HG03064 (cell line): ENCODE measurements around the gene TMEM273.

Experiments used
- ATAC-seq: cut with Tn5 transposase; IDR thresholded peaks from one replicate; pipeline ENCODE4 v1.9.1; 2021; ENCODE audit warnings: low read depth; ENCODE audit not compliant: unreplicated experiment

The TMEM273 gene

GRCh38 chr10:49166484-49167400, 21.4 kb downstream of the TMEM273 start:
- no peak for ATAC-seq

- no peak for ATAC-seq
Observed at GRCh38 chr10:49165821-49166483, 22.2 kb downstream of the TMEM273 start.

GRCh38 chr10:49165259-49165658, 22.9 kb downstream of the TMEM273 start:
- ATAC-seq, result no peak

GRCh38 chr10:49164559-49165188, 23.5 kb downstream of the TMEM273 start:
- no peak for ATAC-seq

- no peak for ATAC-seq
Observed at GRCh38 chr10:49163741-49164140, 24.4 kb downstream of the TMEM273 start.

- ATAC-seq, result no peak
Observed at GRCh38 chr10:49162761-49163310, 25.4 kb downstream of the TMEM273 start.

GRCh38 chr10:49162063-49162462, 26.1 kb downstream of the TMEM273 start:
- no peak for ATAC-seq

- ATAC-seq, result no peak
Observed at GRCh38 chr10:49161411-49161997, 26.7 kb downstream of the TMEM273 start.

GRCh38 chr10:49160814-49161213, 27.4 kb downstream of the TMEM273 start:
- ATAC-seq, result no peak

- no peak for ATAC-seq
Observed at GRCh38 chr10:49160110-49160509, 28.1 kb downstream of the TMEM273 start.

GRCh38 chr10:49158915-49159314, 29.3 kb downstream of the TMEM273 start:
- ATAC-seq, result no peak

- no peak for ATAC-seq
Observed at GRCh38 chr10:49158404-49158803, 29.8 kb downstream of the TMEM273 start.

GRCh38 chr10:49157229-49157628, 31.0 kb downstream of the TMEM273 start:
- ATAC-seq, result no peak

- no peak for ATAC-seq
Observed at GRCh38 chr10:49154641-49155040, 33.5 kb downstream of the TMEM273 start.

- no peak for ATAC-seq
Observed at GRCh38 chr10:49153971-49154370, 34.2 kb downstream of the TMEM273 start.

GRCh38 chr10:49153115-49153514, 35.1 kb downstream of the TMEM273 start:
- ATAC-seq, result no peak

GRCh38 chr10:49152663-49153062, 35.5 kb downstream of the TMEM273 start:
- ATAC-seq, result no peak

GRCh38 chr10:49152037-49152436, 36.2 kb downstream of the TMEM273 start:
- ATAC-seq, result no peak

- ATAC-seq, result no peak
Observed at GRCh38 chr10:49151481-49151880, 36.7 kb downstream of the TMEM273 start.

- ATAC-seq, result no peak
Observed at GRCh38 chr10:49151025-49151445, 37.2 kb downstream of the TMEM273 start.

GRCh38 chr10:49150426-49150825, 37.8 kb downstream of the TMEM273 start:
- ATAC-seq, result no peak
